ENCODE data around the gene TSPAN14. TPM values are rescaled to one million over a fixed set of nuclear protein-coding genes. Genes with fewer than 3 reads are reported as not detected.

TSPAN14 gene
- total RNA-seq, 1 experiment from 2014 or later = not detected

DNA sequence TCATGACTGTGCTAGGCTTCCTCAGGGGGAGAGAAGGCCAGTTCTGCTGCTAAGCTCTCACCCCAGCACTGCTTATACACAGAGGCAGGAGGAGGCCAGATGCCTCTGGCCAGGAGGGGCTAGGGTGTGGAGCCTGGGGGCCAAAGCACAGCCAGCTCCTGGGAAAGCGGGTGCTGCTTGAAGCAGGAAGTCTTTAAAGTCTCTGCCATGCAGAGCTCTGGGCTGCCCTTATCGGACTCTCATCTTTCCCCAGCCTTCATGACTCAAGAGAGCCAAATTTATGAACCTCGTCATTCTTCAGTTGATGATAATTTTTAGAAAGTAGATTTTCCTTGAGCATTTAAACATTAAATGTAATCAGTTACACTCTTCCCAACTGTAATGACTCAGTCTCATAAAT is 11.2 kb upstream of the TSPAN14 start:
- Histone ChIP-seq H3K9me2 (replicated peaks; ENCODE audit: low read length) (no peaks in the 10 kb centered on the region), H3K27me3 (ENCODE audit: low read length) (no peaks in the 10 kb centered on the region), H2AFZ (ENCODE audit: low read length) (no peak overlapping the region), H3K4me3 (ENCODE audit: low read length) (no peak overlapping the region), H3K79me2 (ENCODE audit: low read length) (no peaks in the 10 kb centered on the region), H4K20me1 (ENCODE audit: low read length) (no peaks in the 10 kb centered on the region), H3K36me3 (ENCODE audit: low read depth, low read length) (no peaks in the 10 kb centered on the region), H3K4me1 (ENCODE audit: insufficient read depth, low read length) (no peaks in the 10 kb centered on the region), H3K9ac (ENCODE audit: low read length) (no peak overlapping the region), H3F3A (ENCODE audit: low read length, unreplicated experiment) (no peaks in the 10 kb centered on the region), H3K4me2 (ENCODE audit: low read length) (no peak overlapping the region), H3K9me3 (ENCODE audit: low read length) (no peaks in the 10 kb centered on the region), H3K27ac (ENCODE audit: low read length) (no peak overlapping the region)
- POLR2A ChIA-PET (ENCODE audit: unreplicated experiment) = no interaction called here
- ATAC-seq = no peak
- no peak for DNase-seq
- CTCF ChIA-PET = no interaction called here
- intact Hi-C loops (cut with micrococcal nuclease) = no loop called here
- TF ChIP-seq, protein P1, sequence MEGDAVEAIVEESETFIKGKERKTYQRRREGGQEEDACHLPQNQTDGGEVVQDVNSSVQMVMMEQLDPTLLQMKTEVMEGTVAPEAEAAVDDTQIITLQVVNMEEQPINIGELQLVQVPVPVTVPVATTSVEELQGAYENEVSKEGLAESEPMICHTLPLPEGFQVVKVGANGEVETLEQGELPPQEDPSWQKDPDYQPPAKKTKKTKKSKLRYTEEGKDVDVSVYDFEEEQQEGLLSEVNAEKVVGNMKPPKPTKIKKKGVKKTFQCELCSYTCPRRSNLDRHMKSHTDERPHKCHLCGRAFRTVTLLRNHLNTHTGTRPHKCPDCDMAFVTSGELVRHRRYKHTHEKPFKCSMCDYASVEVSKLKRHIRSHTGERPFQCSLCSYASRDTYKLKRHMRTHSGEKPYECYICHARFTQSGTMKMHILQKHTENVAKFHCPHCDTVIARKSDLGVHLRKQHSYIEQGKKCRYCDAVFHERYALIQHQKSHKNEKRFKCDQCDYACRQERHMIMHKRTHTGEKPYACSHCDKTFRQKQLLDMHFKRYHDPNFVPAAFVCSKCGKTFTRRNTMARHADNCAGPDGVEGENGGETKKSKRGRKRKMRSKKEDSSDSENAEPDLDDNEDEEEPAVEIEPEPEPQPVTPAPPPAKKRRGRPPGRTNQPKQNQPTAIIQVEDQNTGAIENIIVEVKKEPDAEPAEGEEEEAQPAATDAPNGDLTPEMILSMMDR (conservative IDR thresholded peaks at IDR 0.05; ENCODE audit: low read depth, low read length) = no peak
- no TSS peak for BruUV-seq (replicated peaks)

DNA sequence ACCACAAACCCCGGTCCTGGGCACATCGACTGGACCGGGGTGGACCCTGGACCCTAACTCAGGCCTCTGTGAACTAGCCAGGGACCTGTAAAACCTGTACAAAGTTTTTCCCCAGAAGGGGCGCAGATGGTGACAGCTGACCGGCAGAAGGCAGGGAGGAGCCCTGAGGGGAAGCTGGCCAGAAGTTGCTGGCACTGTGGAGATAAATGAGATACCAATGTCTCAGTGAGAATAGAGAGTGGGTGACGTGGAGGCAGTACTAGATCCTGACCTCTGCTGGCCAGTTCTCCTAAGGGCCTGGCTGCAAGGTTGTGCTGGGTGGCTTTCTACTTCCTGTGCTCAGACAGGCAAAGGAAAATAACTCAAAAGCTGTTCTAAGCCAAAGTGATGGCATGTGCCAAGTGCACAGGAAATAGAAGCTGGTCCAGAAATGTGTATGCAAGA is 10.6 kb upstream of the TSPAN14 start:
- Histone ChIP-seq H3K36me3 (ENCODE audit: low read depth, low read length) (no peaks in the 10 kb centered on the region), H3K4me1 (ENCODE audit: insufficient read depth, low read length) (no peaks in the 10 kb centered on the region), H3K9me2 (replicated peaks; ENCODE audit: low read length) (no peaks in the 10 kb centered on the region), H3F3A (ENCODE audit: low read length, unreplicated experiment) (no peaks in the 10 kb centered on the region), H3K27me3 (ENCODE audit: low read length) (no peaks in the 10 kb centered on the region), H3K27ac (ENCODE audit: low read length) (no peak overlapping the region), H3K79me2 (ENCODE audit: low read length) (no peaks in the 10 kb centered on the region), H4K20me1 (ENCODE audit: low read length) (no peaks in the 10 kb centered on the region), H2AFZ (ENCODE audit: low read length) (no peak overlapping the region), H3K4me2 (ENCODE audit: low read length) (no peak overlapping the region), H3K9ac (ENCODE audit: low read length) (no peak overlapping the region), H3K9me3 (ENCODE audit: low read length) (no peaks in the 10 kb centered on the region), H3K4me3 (ENCODE audit: low read length) (no peak overlapping the region)
- intact Hi-C loops (cut with micrococcal nuclease) = no loop called here
- no TSS peak for BruUV-seq (replicated peaks)
- ATAC-seq = no peak
- DNase-seq = no peak
- TF ChIP-seq EZH2 (IDR thresholded peaks at IDR 0.05; ENCODE audit: low read length, unreplicated experiment) (no peak), EZH2phosphoT487 (IDR thresholded peaks at IDR 0.05; ENCODE audit: borderline replicate concordance, low read length) (no peak)
- TF ChIP-seq, protein P1 (conservative IDR thresholded peaks at IDR 0.05; ENCODE audit: low read depth, low read length) = no peak
- CTCF ChIA-PET = no interaction called here
- POLR2A ChIA-PET (ENCODE audit: unreplicated experiment) = no interaction called here

- ATAC-seq (no peak), DNase-seq (no peak)
- no peak overlapping the region for H3K27ac ChIP-seq (ENCODE audit: low read length)
- no peak overlapping the region for H3K4me2 ChIP-seq (ENCODE audit: low read length)
- no peaks in the 10 kb centered on the region for H3K4me1 ChIP-seq (ENCODE audit: insufficient read depth, low read length)
- H3F3A ChIP-seq (ENCODE audit: low read length, unreplicated experiment) = no peaks in the 10 kb centered on the region
- H3K27me3 ChIP-seq (ENCODE audit: low read length) = no peaks in the 10 kb centered on the region
- TF ChIP-seq, protein P1 (conservative IDR thresholded peaks at IDR 0.05; ENCODE audit: low read depth, low read length) = no peak
- no peak for TF ChIP-seq EZH2 (IDR thresholded peaks at IDR 0.05; ENCODE audit: low read length, unreplicated experiment)
- TF ChIP-seq EZH2phosphoT487 (IDR thresholded peaks at IDR 0.05; ENCODE audit: borderline replicate concordance, low read length) = no peak
- no peaks in the 10 kb centered on the region for H3K79me2 ChIP-seq (ENCODE audit: low read length)
- H3K9me2 ChIP-seq (replicated peaks; ENCODE audit: low read length) = no peaks in the 10 kb centered on the region
- H3K4me3 ChIP-seq (ENCODE audit: low read length) = no peak overlapping the region
- CTCF ChIA-PET = no interaction called here
- H4K20me1 ChIP-seq (ENCODE audit: low read length) = no peaks in the 10 kb centered on the region
- H3K9ac ChIP-seq (ENCODE audit: low read length) = no peak overlapping the region
- H3K36me3 ChIP-seq (ENCODE audit: low read depth, low read length) = no peaks in the 10 kb centered on the region
- BruUV-seq (replicated peaks) = no TSS peak
- POLR2A ChIA-PET (ENCODE audit: unreplicated experiment) = no interaction called here
- no peak overlapping the region for H2AFZ ChIP-seq (ENCODE audit: low read length)
- intact Hi-C loops (cut with micrococcal nuclease) = no loop called here
- H3K9me3 ChIP-seq (ENCODE audit: low read length) = no peaks in the 10 kb centered on the region
Measured at GRCh38 chr10:80444124-80444523, 10.0 kb upstream of the TSPAN14 start.

All from PC-3 (cell line).